Mesenchymal stem cell (in vitro differentiated cells and primary cell): ENCODE measurements around the gene ZNF215. TPM values are rescaled to one million over a fixed set of nuclear protein-coding genes. Genes with fewer than 3 reads are reported as not detected.
"Not testable (repeated sequence)": the region's sequence is repeated elsewhere in the genome, so short reads cannot be mapped to it uniquely, and the experiment has no call there.

ENCODE experiments used
- DNase-seq: peaks from one replicate; pipeline ENCODE4 v3.0.0-alpha.2; 2013
- H2AFZ ChIP-seq: one replicate; pipeline ENCODE4 v1.6.1; 2013; ENCODE audit warnings: low read depth, mild to moderate bottlenecking, control low read depth, inconsistent platforms, low read length, moderate library complexity
- H2AK5ac ChIP-seq: 2 replicates; pipeline ENCODE4 v1.6.1; 2013; ENCODE audit warnings: low read length, moderate library complexity, mild to moderate bottlenecking, inconsistent platforms; ENCODE audit not compliant: severe bottlenecking
- H2BK120ac ChIP-seq: one replicate; pipeline ENCODE4 v1.6.1; 2013; ENCODE audit warnings: low read depth, mild to moderate bottlenecking, inconsistent platforms, low read length, moderate library complexity
- H2BK12ac ChIP-seq, 2 experiments: one replicate each; pipeline ENCODE4 v1.6.1; 2013; ENCODE audit warnings: inconsistent platforms in 2 of 2, low read length in 2 of 2, mild to moderate bottlenecking in 2 of 2, moderate library complexity in 2 of 2, control low read depth in 1 of 2
- H2BK15ac ChIP-seq: one replicate; pipeline ENCODE4 v1.6.1; 2013; ENCODE audit warnings: mild to moderate bottlenecking, low read depth, inconsistent platforms; ENCODE audit not compliant: poor library complexity, severe bottlenecking
- H2BK5ac ChIP-seq: 2 replicates; pipeline ENCODE4 v1.6.1; 2013; ENCODE audit warnings: low read depth, mild to moderate bottlenecking, low read length, control low read depth, inconsistent platforms; ENCODE audit not compliant: poor library complexity, severe bottlenecking
- H3K14ac ChIP-seq, 2 experiments: one replicate each; pipeline ENCODE4 v1.6.1; 2013; ENCODE audit warnings: inconsistent platforms in 2 of 2, low read length in 2 of 2, control low read depth in 1 of 2, mild to moderate bottlenecking in 1 of 2, moderate library complexity in 1 of 2
- H3K18ac ChIP-seq, 2 experiments: one replicate each; pipeline ENCODE4 v1.6.1; 2013; ENCODE audit warnings: inconsistent platforms in 2 of 2, low read length in 2 of 2, control low read depth in 1 of 2, low read depth in 1 of 2, mild to moderate bottlenecking in 1 of 2
- H3K23ac ChIP-seq, 2 experiments: one replicate each; pipeline ENCODE4 v1.6.1; 2013; ENCODE audit warnings: inconsistent platforms in 2 of 2, low read length in 2 of 2, mild to moderate bottlenecking in 2 of 2, moderate library complexity in 2 of 2, control low read depth in 1 of 2
- H3K27ac ChIP-seq: 2 replicates; pipeline ENCODE4 v1.5.1; 2013; ENCODE audit warnings: mild to moderate bottlenecking, moderate library complexity, low read length, control low read depth, inconsistent platforms; ENCODE audit not compliant: poor library complexity, severe bottlenecking
- H3K27me3 ChIP-seq, 2 experiments: 2 replicates each; pipeline versions ENCODE4 v1.6.1 to v1.7.0; 2013; ENCODE audit warnings: low read length in 2 of 2, mild to moderate bottlenecking in 2 of 2, moderate library complexity in 2 of 2, control low read depth in 1 of 2, inconsistent platforms in 1 of 2; ENCODE audit not compliant: control insufficient read depth in 1 of 2, insufficient read depth in 1 of 2
- H3K36me3 ChIP-seq, 2 experiments: 2 replicates each; pipeline versions ENCODE4 v1.6.1 to v1.7.0; 2013; ENCODE audit warnings: low read length in 2 of 2, control low read depth in 1 of 2, inconsistent platforms in 1 of 2, low read depth in 1 of 2, mild to moderate bottlenecking in 1 of 2; ENCODE audit not compliant: insufficient read depth in 2 of 2, control insufficient read depth in 1 of 2
- H3K4ac ChIP-seq, 2 experiments: one replicate each; pipeline ENCODE4 v1.6.1; 2013; ENCODE audit warnings: inconsistent platforms in 2 of 2, low read length in 2 of 2, mild to moderate bottlenecking in 2 of 2, moderate library complexity in 2 of 2, control low read depth in 1 of 2, low read depth in 1 of 2
- H3K4me1 ChIP-seq: 2 replicates; pipeline ENCODE4 v1.6.1; 2013; ENCODE audit warnings: low read depth, low read length, control low read depth; ENCODE audit not compliant: control insufficient read depth, insufficient read depth
- H3K4me2 ChIP-seq: 2 replicates; pipeline ENCODE4 v1.6.1; 2013; ENCODE audit warnings: low read length, mild to moderate bottlenecking, inconsistent platforms; ENCODE audit not compliant: poor library complexity, severe bottlenecking
- H3K4me3 ChIP-seq, 2 experiments: 2 replicates each; pipeline versions ENCODE4 v1.5.1 to v1.7.0; 2013; ENCODE audit warnings: low read length in 2 of 2, mild to moderate bottlenecking in 2 of 2, control low read depth in 1 of 2, low read depth in 1 of 2; ENCODE audit not compliant: insufficient read depth in 1 of 2
- H3K79me1 ChIP-seq: replicated peaks from 2 replicates; pipeline ENCODE4 v1.6.1; 2013; ENCODE audit warnings: mild to moderate bottlenecking, control low read depth, low read length, inconsistent platforms; ENCODE audit not compliant: poor library complexity, severe bottlenecking
- H3K9ac ChIP-seq: 2 replicates; pipeline ENCODE4 v1.7.0; 2013; ENCODE audit warnings: mild to moderate bottlenecking, low read length, moderate library complexity
- H3K9me3 ChIP-seq: 2 replicates; pipeline ENCODE4 v1.7.0; 2013; ENCODE audit warnings: mild to moderate bottlenecking, low read length; ENCODE audit not compliant: control insufficient read depth
- H4K8ac ChIP-seq: one replicate; pipeline ENCODE4 v1.6.1; 2013; ENCODE audit warnings: inconsistent platforms, mild to moderate bottlenecking, low read length, moderate library complexity
- H4K91ac ChIP-seq: one replicate; pipeline ENCODE4 v1.6.1; 2013; ENCODE audit warnings: mild to moderate bottlenecking, low read length, inconsistent platforms
- WGBS: methylation state at CpG from one replicate; pipeline ENCODE4 v1.1.7; 2013; ENCODE audit warnings: mixed read lengths; 5-methylcytosine and 5-hydroxymethylcytosine counted together
- polyA plus RNA-seq, 2 experiments: library from polyadenylated mRNA; stranded (reverse); fragments of 200-250 nt; gene quantifications; one replicate each; pipeline ENCODE4 v1.2.3, GENCODE V29; 2013

ZNF215 gene
- 1.7 TPM for polyA plus RNA-seq (2013, experiment 1 of 2)
- 1.6 TPM for polyA plus RNA-seq (2013, experiment 2 of 2)

DNA sequence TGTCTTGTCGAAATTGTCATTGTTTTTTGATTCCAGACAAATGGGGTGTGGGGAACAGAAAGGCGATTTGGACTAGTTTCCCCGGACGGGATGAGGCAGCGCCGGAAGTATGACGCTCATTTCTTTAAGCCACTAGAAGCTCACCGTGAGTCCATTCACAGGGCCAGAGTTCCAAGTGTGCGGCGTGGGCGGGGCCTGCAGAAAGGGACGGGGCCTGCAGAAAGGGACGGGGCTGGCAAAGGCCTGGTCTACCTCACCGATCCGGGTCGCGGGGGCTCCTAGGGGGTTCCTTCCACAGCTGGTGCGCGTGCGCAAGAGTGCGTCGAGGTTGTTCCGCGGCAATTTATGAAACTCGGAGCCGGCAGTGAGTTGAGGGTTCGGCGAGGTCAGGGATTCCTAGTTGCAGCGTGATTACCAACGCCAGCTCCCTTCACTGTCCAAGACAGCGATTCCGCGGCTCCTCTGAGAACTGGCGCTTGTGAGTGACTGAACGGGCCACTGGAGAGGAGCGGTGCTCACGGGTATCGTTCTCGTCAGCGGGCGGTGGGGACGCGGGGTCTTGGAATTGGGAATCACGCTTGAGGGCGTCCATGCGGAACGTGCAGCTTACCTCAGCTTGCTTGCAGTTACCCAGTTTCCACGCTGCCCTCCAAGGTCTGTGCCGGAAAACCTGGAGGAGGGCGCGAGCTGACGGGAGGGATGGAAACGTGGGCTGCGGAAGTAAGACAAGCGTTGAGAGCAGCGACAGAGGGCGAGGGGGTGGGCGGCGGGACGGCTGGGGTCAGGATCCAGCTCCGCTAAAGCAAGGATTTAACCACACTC lies at the start of gene ZNF215:
TSS of gene ZNF215 (plus strand) at position 219 of the 822 bp plus-strand sequence. CDS start 5,847 bp downstream, outside the sequence.
- no peak within 1 kb of the TSS for H2BK5ac ChIP-seq
- peak; percentile 90 for DNase-seq
- peak within 1 kb of the TSS; percentile 52 for H3K4me2 ChIP-seq
- no peak within 1 kb of the TSS for H3K27ac ChIP-seq
- H3K79me1 ChIP-seq: peaks cover 4% of the 10 kb centered on the region
- no peak within 1 kb of the TSS for H2BK120ac ChIP-seq
- H2BK15ac ChIP-seq: no peak within 1 kb of the TSS
- no peaks in the 10 kb centered on the region for H3K9me3 ChIP-seq
- no peaks in the 10 kb centered on the region for H3K27me3 ChIP-seq
- H2BK12ac ChIP-seq: no peak within 1 kb of the TSS
- peak within 1 kb of the TSS in 1 of 2 experiments; percentile 22 for H3K18ac ChIP-seq
- H2AK5ac ChIP-seq: no peak within 1 kb of the TSS
- H4K8ac ChIP-seq: peak within 1 kb of the TSS; percentile 10
- H3K23ac ChIP-seq: peak within 1 kb of the TSS in 1 of 2 experiments; percentile 75
- H3K9ac ChIP-seq: peak within 1 kb of the TSS; percentile 95
- H3K4ac ChIP-seq: no peak within 1 kb of the TSS
- under 1% methylated on average over 56 of the region's 61 CpGs for WGBS
- H3K36me3 ChIP-seq: no peaks in the 10 kb centered on the region
- H4K91ac ChIP-seq: no peak within 1 kb of the TSS
- H3K4me3 ChIP-seq: peak within 1 kb of the TSS; percentile 73 to 97
- H3K14ac ChIP-seq: peak within 1 kb of the TSS in 1 of 2 experiments; percentile 89
- peaks cover 3% of the 10 kb centered on the region for H3K4me1 ChIP-seq
- H2AFZ ChIP-seq: peak within 1 kb of the TSS; percentile 58

DNA sequence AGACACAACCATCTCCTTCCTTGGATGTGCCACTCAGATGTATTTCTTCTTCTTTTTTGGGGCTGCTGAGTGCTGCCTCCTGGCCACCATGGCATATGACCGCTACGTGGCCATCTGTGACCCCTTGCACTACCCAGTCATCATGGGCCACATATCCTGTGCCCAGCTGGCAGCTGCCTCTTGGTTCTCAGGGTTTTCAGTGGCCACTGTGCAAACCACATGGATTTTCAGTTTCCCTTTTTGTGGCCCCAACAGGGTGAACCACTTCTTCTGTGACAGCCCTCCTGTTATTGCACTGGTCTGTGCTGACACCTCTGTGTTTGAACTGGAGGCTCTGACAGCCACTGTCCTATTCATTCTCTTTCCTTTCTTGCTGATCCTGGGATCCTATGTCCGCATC lies 49.3 kb upstream of the ZNF215 start:
- H2AFZ ChIP-seq: no peak overlapping the region
- no peak overlapping the region for H2BK12ac ChIP-seq
- DNase-seq: no peak
- H4K8ac ChIP-seq: no peak overlapping the region
- H3K18ac ChIP-seq: no peak overlapping the region
- peaks cover 11% of the 10 kb centered on the region for H3K9me3 ChIP-seq
- no peak overlapping the region for H3K4me3 ChIP-seq
- no peak overlapping the region for H2BK5ac ChIP-seq
- H3K9ac ChIP-seq: no peak overlapping the region
- no peak overlapping the region for H2BK120ac ChIP-seq
- no peak overlapping the region for H2AK5ac ChIP-seq
- H4K91ac ChIP-seq: no peak overlapping the region
- no peaks in the 10 kb centered on the region for H3K36me3 ChIP-seq
- H3K79me1 ChIP-seq: no peaks in the 10 kb centered on the region
- WGBS: 81% methylated on average over 3 of the region's 3 CpGs
- no peak overlapping the region for H3K27ac ChIP-seq
- no peaks in the 10 kb centered on the region for H3K4me1 ChIP-seq
- no peaks in the 10 kb centered on the region for H3K27me3 ChIP-seq
- no peak overlapping the region for H3K14ac ChIP-seq
- no peak overlapping the region for H3K23ac ChIP-seq
- no peak overlapping the region for H3K4me2 ChIP-seq
- H2BK15ac ChIP-seq: no peak overlapping the region
- no peak overlapping the region for H3K4ac ChIP-seq

DNA sequence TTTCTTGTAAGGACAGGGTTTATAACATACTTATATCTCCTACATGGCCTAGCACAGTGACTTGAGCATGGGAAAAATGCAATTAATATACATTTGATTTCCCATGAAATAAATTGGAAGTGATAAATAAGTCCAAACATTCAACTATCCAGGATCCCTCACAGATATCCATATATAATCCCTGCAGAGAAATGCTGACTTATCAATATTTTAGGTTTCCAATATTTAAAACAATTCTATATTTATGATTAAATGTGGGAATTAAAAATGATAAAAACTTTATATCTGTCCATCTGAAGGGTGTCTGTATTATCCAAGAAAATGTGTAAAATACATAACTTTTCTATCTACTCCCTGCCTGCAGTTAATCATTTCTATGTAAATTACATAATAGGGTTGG lies 43.5 kb upstream of the ZNF215 start:
- no peak overlapping the region for H3K23ac ChIP-seq
- no peak overlapping the region for H2BK5ac ChIP-seq
- H3K9me3 ChIP-seq: no peaks in the 10 kb centered on the region
- no peak overlapping the region for H2BK12ac ChIP-seq
- no peak overlapping the region for H2AK5ac ChIP-seq
- H3K27me3 ChIP-seq: no peaks in the 10 kb centered on the region
- no peak for DNase-seq
- H2BK15ac ChIP-seq: no peak overlapping the region
- no peak overlapping the region for H3K4me2 ChIP-seq
- no peak overlapping the region for H3K27ac ChIP-seq
- H4K91ac ChIP-seq: no peak overlapping the region
- H2AFZ ChIP-seq: no peak overlapping the region
- H2BK120ac ChIP-seq: no peak overlapping the region
- no peaks in the 10 kb centered on the region for H3K79me1 ChIP-seq
- no peaks in the 10 kb centered on the region for H3K4me1 ChIP-seq
- no peak overlapping the region for H3K18ac ChIP-seq
- H4K8ac ChIP-seq: no peak overlapping the region
- H3K14ac ChIP-seq: no peak overlapping the region
- no peak overlapping the region for H3K4me3 ChIP-seq
- H3K36me3 ChIP-seq: no peaks in the 10 kb centered on the region
- no peak overlapping the region for H3K4ac ChIP-seq
- H3K9ac ChIP-seq: no peak overlapping the region

DNA sequence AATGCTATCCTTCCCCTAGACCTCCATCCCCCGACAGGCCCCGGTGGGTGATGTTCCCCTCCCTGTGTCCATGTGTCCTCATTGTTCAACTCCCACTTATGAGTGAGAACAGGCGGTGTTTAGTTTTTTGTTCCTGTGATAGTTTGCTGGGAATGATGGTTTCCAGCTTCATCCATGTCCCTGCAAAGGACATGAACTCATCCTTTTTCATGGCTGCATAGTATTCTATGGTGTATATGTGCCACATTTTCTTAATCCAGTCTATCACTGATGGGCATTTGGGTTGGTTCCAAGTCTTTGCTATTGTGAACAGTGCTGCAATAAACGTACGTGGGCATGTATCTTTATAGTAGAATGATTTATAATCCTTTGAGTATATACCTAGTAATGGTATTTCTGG lies 38.5 kb upstream of the ZNF215 start:
- not testable (repeated sequence) for H4K91ac ChIP-seq, H3K23ac ChIP-seq, H3K4me3 ChIP-seq, H3K36me3 ChIP-seq, H3K9me3 ChIP-seq, H3K27me3 ChIP-seq, H2BK15ac ChIP-seq, H2BK5ac ChIP-seq, H3K14ac ChIP-seq, H4K8ac ChIP-seq, H3K4ac ChIP-seq, H3K4me2 ChIP-seq, H2BK12ac ChIP-seq, H2AFZ ChIP-seq, H3K27ac ChIP-seq, DNase-seq, H3K79me1 ChIP-seq, H2AK5ac ChIP-seq, H3K9ac ChIP-seq, H3K4me1 ChIP-seq, H3K18ac ChIP-seq, H2BK120ac ChIP-seq
- WGBS: 100% methylated on average over 4 of the region's 5 CpGs
